NCI-H82 treated with DMSO at 0.1 percent for 48 hours (cell line): Measurements from ENCODE around the gene ABHD4.
"Not testable (repeated sequence)": the region's sequence is repeated elsewhere in the genome, so short reads cannot be mapped to it uniquely, and the experiment has no call there.

Source experiments
- DNase-seq: peaks from one replicate; lab custom pipeline; 2025; ENCODE audit not compliant: unreplicated experiment; lab: John Stamatoyannopoulos, UW

ABHD4 gene

GRCh38 chr14:22598099-22598895, at the start of gene ABHD4:
TSS of gene ABHD4 (plus strand) at chr14:22598300. CDS start at chr14:22598307, 7 bp downstream.
- DNase-seq, result peak; percentile 15

GRCh38 chr14:22549324-22549962, 48.7 kb upstream of the ABHD4 start:
- DNase-seq, result no peak

GRCh38 chr14:22549981-22550673, 48.0 kb upstream of the ABHD4 start:
- DNase-seq, result no peak

- no peak for DNase-seq
Measured at GRCh38 chr14:22551605-22551997, 46.5 kb upstream of the ABHD4 start.

- no peak for DNase-seq
Measured at GRCh38 chr14:22552001-22552826, 45.9 kb upstream of the ABHD4 start.

GRCh38 chr14:22552827-22553076, 45.3 kb upstream of the ABHD4 start:
- no peak for DNase-seq

- no peak for DNase-seq
Measured at GRCh38 chr14:22553445-22553844, 44.7 kb upstream of the ABHD4 start.

- not testable (repeated sequence) for DNase-seq
Measured at GRCh38 chr14:22553861-22554497, 44.1 kb upstream of the ABHD4 start.

- DNase-seq, result no peak
Measured at GRCh38 chr14:22554498-22555383, 43.4 kb upstream of the ABHD4 start.

- no peak for DNase-seq
Measured at GRCh38 chr14:22555384-22556011, 42.6 kb upstream of the ABHD4 start.

- DNase-seq, result no peak
Measured at GRCh38 chr14:22556021-22556989, 41.8 kb upstream of the ABHD4 start.

GRCh38 chr14:22556990-22557623, 41.0 kb upstream of the ABHD4 start:
- DNase-seq, result no peak

- DNase-seq, result no peak
Measured at GRCh38 chr14:22557846-22558220, 40.3 kb upstream of the ABHD4 start.

GRCh38 chr14:22558221-22558913, 39.7 kb upstream of the ABHD4 start:
- DNase-seq, result no peak

- DNase-seq, result no peak
Measured at GRCh38 chr14:22559041-22559440, 39.1 kb upstream of the ABHD4 start.

GRCh38 chr14:22560662-22561365, 37.3 kb upstream of the ABHD4 start:
- no peak for DNase-seq

- DNase-seq, result no peak
Measured at GRCh38 chr14:22561366-22561660, 36.8 kb upstream of the ABHD4 start.
